HG02759 (cell line): Measurements from ENCODE around the gene SPTAN1.
"Not testable (repeated sequence)": the region's sequence is repeated elsewhere in the genome, so short reads cannot be mapped to it uniquely, and the experiment has no call there.

Source experiments
- ATAC-seq: cut with Tn5 transposase; IDR thresholded peaks from one replicate; pipeline ENCODE4 v1.9.1; 2021; ENCODE audit warnings: mild to moderate bottlenecking, moderate library complexity; ENCODE audit not compliant: unreplicated experiment

SPTAN1 gene

GRCh38 chr9:128552153-128552743, at the start of gene SPTAN1:
Gene SPTAN1 (plus strand): TSS chr9:128552587. CDS start chr9:128566741, 14,154 bp downstream.
- peak; percentile 82 for ATAC-seq

GRCh38 chr9:128503415-128503825, 49.0 kb upstream of the SPTAN1 start:
- ATAC-seq: not testable (repeated sequence)

GRCh38 chr9:128503870-128504269, 48.5 kb upstream of the SPTAN1 start:
- no peak for ATAC-seq

- ATAC-seq: peak; percentile 91
Measured at GRCh38 chr9:128504485-128505413, 47.6 kb upstream of the SPTAN1 start, which contains the start of gene GLE1. Gene GLE1 (plus strand): TSS chr9:128504719. CDS start chr9:128504806, 87 bp downstream.

GRCh38 chr9:128505414-128505765, 47.0 kb upstream of the SPTAN1 start:
- ATAC-seq: no peak

GRCh38 chr9:128505906-128506305, 46.5 kb upstream of the SPTAN1 start:
- not testable (repeated sequence) for ATAC-seq

- no peak for ATAC-seq
Measured at GRCh38 chr9:128512820-128513219, 39.6 kb upstream of the SPTAN1 start.

GRCh38 chr9:128521956-128522355, 30.4 kb upstream of the SPTAN1 start:
- no peak for ATAC-seq

GRCh38 chr9:128523199-128523925, 29.0 kb upstream of the SPTAN1 start:
- no peak for ATAC-seq

- no peak for ATAC-seq
Measured at GRCh38 chr9:128526720-128527119, 25.7 kb upstream of the SPTAN1 start.

GRCh38 chr9:128528445-128529160, 23.8 kb upstream of the SPTAN1 start:
- ATAC-seq: no peak

- no peak for ATAC-seq
Measured at GRCh38 chr9:128529191-128529590, 23.2 kb upstream of the SPTAN1 start.

GRCh38 chr9:128532581-128532980, 19.8 kb upstream of the SPTAN1 start:
- no peak for ATAC-seq

- ATAC-seq: no peak
Measured at GRCh38 chr9:128540634-128541360, 11.6 kb upstream of the SPTAN1 start.

- no peak for ATAC-seq
Measured at GRCh38 chr9:128546504-128546903, 5.9 kb upstream of the SPTAN1 start.

- no peak for ATAC-seq
Measured at GRCh38 chr9:128548876-128549275, 3.5 kb upstream of the SPTAN1 start.

- no peak for ATAC-seq
Measured at GRCh38 chr9:128550226-128550625, 2.2 kb upstream of the SPTAN1 start.

GRCh38 chr9:128550770-128551656, 1.4 kb upstream of the SPTAN1 start:
- ATAC-seq: no peak

GRCh38 chr9:128551657-128552152, 682 bp upstream of the SPTAN1 start:
- ATAC-seq: no peak
